GM21360 (cell line): ENCODE measurements around the gene ATXN1.

Experiments used
- ATAC-seq: cut with Tn5 transposase; IDR thresholded peaks from one replicate; pipeline ENCODE4 v1.9.1; 2021; ENCODE audit warnings: mild to moderate bottlenecking, moderate library complexity; ENCODE audit not compliant: unreplicated experiment

The ATXN1 gene

DNA sequence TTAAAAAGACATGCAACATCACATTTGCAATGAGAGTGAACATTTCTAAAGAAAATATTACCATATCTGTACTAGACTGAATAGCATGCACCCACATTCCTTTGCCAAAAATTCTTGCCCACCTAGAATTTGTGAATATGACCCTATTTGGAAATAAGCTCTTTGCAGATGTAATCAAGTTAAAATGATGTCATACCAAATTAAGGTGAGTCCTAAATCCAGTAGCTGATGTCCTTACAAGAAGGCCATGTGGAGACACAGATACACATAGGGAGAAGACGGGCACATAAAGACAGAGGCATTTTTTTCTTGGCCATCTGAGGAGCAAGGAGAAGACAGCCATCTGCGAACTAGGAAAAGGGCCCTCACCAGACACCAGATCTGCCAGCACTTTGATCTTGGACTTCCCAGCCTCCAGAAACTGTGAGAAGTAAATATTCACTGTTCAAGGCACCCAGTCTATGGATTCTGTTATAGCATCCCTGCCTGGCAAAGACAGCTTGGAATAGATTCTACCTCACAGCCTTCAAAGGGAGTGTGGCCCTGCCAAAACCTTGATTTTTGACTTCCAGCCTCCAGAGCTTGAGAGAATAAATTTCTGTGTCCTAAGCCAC lies 22.8 kb upstream of the ATXN1 start:
- no peak for ATAC-seq

DNA sequence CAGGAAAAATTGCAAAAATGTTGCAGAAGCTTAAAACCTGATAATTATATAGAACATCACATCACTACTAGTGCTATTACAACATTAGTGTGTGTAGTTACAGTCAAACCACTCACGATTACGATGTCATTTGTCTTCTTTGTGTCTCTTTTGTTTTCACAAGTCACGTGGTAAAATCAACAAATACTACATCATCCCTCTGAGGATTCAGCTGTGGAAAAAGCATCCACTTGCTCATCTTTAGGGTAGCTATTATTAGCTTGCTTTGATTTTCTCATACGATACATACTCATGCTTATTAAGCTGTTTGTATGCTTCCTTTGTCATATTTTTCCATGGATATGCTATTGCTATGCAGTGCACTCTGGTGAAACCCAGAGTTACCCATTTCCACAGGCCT lies 22.2 kb upstream of the ATXN1 start:
- no peak for ATAC-seq

GRCh38 chr6:16782278-16782677 lies 21.0 kb upstream of the ATXN1 start:
- ATAC-seq = no peak

- no peak for ATAC-seq
Observed at GRCh38 chr6:16781348-16782169, 20.3 kb upstream of the ATXN1 start.

DNA sequence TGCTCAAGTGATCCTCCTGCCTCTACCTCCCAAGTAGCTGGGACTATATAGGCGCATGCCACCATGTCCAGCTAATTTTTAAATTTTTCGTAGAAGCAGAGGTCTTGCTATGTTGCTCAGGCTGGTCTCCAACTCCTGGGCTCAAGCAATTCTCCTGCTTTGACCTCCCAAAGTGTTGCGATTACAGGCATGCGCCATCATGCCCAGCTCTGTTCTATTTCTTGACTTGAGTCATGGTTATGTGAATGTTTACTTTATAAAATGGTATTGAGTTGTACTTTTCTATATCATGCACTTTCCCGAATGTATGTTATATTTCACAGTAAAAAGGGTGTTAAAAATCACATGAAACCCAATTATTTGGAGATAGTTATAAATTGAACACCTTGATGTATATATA lies 17.3 kb upstream of the ATXN1 start:
- ATAC-seq = no peak

- no peak for ATAC-seq
Observed at GRCh38 chr6:16777794-16778193, 16.5 kb upstream of the ATXN1 start.

DNA sequence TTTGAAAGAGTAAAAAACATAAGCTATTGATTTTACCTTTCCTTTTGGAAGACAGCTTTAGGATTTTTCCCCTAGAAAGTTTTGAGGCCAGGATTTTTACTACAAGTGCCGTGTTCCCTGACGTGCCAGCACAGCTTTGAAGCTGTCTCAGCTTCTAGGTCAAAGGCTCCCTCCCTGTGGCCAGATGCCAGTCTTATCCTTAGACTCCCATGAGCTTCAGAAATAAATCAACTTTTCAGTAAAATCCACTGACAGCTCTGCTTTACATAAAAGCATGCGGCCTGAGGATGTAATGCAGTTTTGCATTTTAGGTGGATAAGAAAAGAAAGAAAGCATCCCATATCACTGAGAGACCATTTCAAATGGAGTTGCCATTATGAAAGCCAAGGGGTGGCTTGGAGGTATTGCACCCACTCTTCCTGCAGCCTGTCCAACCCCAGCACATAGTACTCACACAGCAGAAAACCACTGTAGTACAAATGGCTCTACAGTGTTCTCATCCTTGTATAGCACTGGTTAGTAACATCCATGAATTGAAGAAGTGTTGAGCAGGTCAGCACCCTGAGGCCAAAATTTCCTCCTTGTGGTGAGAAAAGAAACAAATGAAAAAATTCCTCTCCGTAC lies 15.2 kb upstream of the ATXN1 start:
- no peak for ATAC-seq

DNA sequence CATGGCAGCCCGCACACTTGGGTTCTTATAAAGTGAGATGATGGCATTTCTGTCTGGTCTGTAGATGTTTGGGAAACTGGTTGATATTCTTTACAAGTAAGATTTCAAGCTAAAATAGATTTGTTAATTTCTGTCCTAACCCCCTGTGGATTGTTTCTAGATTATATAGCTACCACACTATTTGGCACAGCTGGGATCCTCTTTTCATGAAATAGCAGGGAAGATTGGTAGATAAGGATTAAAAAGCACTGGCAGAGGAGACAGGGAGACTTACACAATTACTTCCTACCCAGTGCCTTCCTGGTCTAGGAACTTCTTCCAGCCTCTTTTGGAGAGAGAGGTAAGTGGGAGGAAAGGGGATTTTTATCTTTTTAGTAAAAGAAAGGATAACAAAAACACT lies 13.2 kb upstream of the ATXN1 start:
- no peak for ATAC-seq

DNA sequence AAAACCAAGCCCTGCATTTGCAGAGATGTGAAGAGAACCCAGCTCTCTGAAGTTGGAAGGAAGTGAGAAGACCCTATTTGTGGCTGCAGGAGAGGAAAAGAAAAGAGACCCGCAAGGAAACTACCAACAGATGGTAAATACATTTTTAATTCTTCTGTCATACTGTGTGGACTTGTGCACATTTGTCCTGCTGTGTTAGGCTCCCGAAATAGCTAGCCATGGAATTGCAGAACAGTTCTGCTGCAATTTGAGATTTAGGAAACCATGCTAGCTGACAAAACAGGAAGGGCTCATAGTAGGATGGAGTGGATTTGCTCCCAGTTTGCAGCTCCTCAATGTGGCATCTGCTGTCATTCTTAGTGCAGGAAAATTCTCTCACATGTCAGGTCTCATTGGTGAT lies 12.1 kb upstream of the ATXN1 start:
- ATAC-seq = no peak

DNA sequence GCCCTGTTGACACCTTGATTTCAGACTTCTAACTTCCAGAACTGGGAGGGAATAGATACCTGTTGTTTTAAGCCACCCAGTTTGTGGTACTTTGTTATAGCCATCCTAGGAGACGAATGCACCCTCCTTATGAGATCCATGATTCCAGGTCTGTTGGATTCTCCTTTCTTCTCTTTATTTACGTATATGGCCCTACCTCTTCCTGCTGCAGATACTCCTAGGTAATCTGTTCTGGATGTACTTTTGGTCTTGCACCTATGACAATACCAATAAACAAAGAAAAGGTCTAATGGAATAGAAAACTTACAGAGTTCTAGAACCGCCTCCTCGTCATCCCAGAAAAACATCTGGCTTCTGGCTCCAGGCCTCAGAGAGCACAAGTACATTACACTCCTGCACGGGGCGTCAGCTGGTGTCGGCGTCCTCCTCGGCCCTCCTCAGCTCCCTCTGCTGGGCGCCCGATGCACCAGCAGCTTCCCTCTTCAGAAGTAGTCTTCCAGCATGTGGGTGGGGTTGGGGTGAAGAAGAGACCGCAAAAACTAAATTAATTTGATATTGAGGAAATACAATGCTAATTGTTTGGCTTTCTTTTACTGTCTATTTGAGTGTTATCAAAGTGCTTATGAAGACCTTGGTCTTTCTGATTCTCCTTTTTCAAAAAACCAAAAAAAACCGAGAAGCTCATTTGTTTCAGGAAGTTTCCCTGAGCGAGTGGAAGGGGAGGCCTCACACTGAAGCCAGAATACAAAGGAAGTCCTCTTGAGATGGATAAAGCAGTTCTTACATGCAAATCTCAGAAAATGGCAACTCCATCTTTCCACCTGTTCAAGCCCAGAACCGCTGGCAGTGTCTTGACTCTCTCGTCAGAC lies 9.7 kb upstream of the ATXN1 start:
- ATAC-seq = peak; percentile 90

GRCh38 chr6:16769986-16770376 lies 8.7 kb upstream of the ATXN1 start:
- ATAC-seq = no peak

DNA sequence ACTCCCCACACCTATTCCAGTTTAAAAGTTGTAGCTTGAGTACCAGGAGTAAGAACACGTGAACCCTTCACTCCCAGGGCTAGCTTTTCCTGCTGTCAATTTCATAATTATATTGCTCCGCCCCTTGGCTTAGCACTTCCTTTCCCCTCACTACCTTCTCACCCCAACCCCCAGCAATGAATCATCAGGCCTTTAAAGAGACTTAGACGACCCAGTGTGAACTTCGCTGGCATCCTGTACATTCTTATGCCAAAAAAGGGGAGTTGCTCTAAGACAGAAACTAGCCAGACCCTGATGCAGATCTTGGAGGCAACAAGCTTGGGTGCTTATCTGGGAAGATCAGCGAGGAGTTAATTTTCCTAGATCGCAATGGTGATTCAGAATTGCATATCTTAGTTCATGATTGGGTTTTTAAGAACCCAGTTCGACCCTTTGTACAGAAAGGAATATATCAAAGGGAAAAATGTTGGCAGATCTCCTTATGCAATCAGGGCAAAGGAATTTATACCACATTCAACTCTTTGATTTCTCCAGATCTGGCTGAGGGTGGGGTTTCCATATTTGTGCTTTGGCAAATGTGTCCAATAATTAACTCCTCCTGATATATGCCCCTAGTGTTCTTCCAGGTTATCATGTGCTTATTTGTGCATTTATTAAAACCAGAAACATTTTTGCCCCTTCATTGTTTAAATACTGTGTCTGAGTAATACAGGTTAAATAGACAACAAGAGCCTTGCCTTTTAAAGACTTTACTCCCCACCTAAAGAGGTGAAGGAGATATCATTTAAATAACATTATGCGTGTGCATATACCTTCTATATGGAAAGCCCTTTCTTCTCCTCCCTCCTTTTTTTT lies 8.1 kb upstream of the ATXN1 start:
- no peak for ATAC-seq

DNA sequence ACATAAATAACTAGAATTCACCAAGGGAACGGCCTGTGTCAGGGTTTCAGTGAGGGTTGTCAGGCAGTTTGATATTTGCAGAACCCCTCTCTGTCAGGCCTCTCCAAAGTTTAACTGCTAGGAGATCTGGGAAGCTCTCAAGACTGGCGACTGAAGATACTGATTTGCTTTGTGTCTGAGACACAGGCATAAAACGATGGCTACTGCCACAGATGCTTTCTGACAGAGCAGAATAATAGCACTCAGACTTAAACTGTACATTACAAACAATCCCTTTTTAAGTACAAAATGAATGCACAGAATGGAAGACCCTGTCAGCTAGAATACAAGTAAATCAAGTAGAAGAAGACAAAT lies 7.2 kb upstream of the ATXN1 start:
- ATAC-seq = no peak

DNA sequence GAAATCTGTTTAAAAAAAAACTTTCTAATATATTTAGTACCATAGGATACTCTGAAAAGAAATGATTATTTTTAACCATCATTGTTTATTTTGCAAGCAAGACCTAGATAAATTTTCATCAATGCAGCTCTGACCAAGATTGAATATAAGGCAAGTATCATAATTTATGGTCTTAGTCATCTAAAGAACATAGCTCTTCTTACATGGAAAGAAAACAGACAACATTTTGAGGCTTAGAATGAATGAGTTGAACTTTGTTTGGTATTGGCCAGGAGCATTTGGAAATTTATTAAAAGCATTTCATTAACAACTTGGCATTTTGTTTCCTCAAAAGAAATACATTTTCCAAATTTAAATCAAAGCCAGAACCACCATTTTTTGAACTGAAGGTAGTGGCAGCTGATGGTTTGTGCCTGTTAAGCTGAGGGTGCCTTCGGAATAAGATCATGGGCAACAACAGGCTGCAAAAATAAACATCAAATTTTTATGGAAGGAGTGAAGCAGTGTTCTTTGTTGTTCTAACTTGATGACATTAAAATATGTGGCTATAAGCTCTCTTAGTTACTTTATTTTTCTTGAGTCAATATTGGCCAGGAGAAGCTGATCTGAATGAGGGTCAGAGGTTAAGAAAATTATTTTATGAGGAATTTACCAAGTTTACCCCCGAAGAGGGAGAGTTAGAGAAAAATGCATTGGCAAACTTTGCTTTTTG lies 6.7 kb upstream of the ATXN1 start:
- ATAC-seq = no peak

DNA sequence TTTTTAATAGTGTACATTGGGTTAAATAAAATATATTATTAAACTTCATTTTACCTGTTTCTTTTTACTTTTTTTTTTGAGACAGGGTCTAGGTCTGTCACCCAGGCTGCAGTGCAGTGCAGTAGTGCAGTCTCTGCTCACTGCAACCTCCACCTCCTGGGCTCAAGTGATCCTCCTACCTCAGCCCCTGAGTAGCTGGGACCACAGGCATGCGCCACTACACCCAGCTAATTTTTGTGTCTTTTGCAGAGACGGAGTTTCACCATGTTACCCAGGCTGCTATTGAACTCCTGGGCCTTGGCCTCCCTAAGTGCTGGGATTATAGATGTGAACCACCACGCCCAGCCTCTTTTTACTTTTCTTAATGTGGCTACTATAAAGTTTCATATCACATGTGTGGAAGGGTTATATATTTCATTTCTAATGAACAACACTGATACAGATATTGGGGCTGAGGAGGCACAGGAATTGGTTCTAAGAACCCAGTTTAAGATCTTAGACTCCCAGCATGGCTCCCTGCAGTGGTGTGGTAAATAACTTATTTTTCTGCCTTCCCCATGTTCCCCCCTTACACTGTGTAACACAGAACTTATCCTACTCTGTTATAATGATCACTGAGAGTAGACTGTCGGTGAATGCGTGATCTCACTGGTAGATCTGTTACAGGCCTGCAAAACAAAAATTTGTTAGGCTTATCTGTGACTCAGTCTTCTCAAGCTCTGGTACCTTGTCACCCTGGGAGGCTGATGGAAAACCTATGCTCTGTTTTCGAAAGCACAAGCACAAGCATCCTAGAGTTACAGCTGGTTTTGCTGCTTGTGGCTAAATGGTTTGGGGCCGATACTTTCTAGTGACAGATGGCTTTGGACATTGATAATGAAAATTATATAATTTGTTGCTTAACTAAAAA lies 5.8 kb upstream of the ATXN1 start:
- no peak for ATAC-seq

DNA sequence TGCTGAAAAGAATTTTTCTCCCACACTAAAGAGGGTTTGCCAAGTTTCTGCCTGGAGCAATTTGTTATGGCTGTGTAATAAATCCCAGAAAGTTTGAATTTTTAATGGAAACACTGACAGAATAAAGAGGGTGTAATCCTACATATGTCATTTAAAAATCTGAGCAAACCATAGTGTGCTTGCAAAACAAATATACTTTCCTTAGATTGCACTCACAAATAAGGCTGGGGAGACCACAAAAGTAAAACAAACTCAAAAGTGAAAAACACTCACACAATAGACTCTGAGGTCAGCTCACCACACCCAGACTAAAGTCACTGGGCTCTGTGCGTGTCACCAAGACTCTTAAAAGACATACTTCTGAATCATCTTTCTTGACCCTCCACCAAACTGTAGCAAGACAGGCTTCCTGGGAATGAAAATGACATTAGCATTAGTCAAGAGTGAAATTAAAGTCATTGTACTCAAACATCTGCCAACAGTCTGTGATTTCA lies 4.8 kb upstream of the ATXN1 start:
- no peak for ATAC-seq

DNA sequence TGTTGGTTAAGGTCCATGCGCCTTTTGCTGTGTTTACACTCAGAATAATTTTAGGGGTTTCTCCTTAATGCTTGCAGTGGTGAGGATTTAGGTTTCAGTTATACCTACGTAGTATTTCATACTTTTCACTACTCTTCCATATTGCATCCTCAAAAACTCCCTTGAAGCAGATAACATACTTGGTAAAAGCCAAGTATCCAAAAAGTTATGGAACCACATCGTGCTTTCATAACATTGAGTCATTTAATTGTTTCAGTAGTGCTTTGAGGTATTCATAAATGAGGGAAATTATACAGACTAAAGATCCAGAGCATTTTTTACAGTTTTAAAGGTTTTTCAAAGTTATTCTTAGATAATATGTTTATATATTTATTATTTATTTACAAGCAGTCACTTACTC lies 4.0 kb upstream of the ATXN1 start:
- no peak for ATAC-seq

- ATAC-seq = no peak
Observed at GRCh38 chr6:16764188-16764950, 3.1 kb upstream of the ATXN1 start.
